Esophagus (tissue), 2 donors: Measurements from ENCODE around the gene OPRM1. TPM values are rescaled to one million over a fixed set of nuclear protein-coding genes. Genes with fewer than 3 reads are reported as not detected.
"Not testable (repeated sequence)": the region's sequence is repeated elsewhere in the genome, so short reads cannot be mapped to it uniquely, and the experiment has no call there.

ENCODE experiments used
- H3K27ac ChIP-seq, 2 donors: one replicate each; pipeline ENCODE4 v1.5.1; 2013; ENCODE audit warnings: low read depth in 2 of 2, mild to moderate bottlenecking in 2 of 2, inconsistent platforms in 1 of 2, low read length in 1 of 2, moderate library complexity in 1 of 2
- H3K27me3 ChIP-seq, 2 donors: one replicate each; pipeline ENCODE4 v1.6.1; 2013; ENCODE audit warnings: low read length in 2 of 2, control low read depth in 1 of 2, mild to moderate bottlenecking in 1 of 2; ENCODE audit not compliant: insufficient read depth in 2 of 2, control insufficient read depth in 1 of 2
- H3K36me3 ChIP-seq, 2 donors: one replicate each; pipeline ENCODE4 v1.6.1; 2013; ENCODE audit warnings: low read length in 1 of 2; ENCODE audit not compliant: control insufficient read depth in 2 of 2, insufficient read depth in 2 of 2
- H3K4me1 ChIP-seq, 2 donors: one replicate each; pipeline ENCODE4 v1.6.1; 2013; ENCODE audit warnings: low read length in 1 of 2; ENCODE audit not compliant: control insufficient read depth in 2 of 2, insufficient read depth in 2 of 2
- H3K4me3 ChIP-seq, 2 donors: one replicate each; pipeline ENCODE4 v1.5.1; 2013; ENCODE audit warnings: low read length in 2 of 2, mild to moderate bottlenecking in 2 of 2, low read depth in 1 of 2, moderate library complexity in 1 of 2
- H3K9me3 ChIP-seq, 2 donors: one replicate each; pipeline ENCODE4 v1.6.1; 2013; ENCODE audit warnings: mild to moderate bottlenecking in 2 of 2, low read depth in 1 of 2, low read length in 1 of 2, moderate library complexity in 1 of 2; ENCODE audit not compliant: control insufficient read depth in 2 of 2, insufficient read depth in 1 of 2
- WGBS, 2 donors: extraction: QIAGEN DNeasy Blood & Tissue Kit; methylation state at CpG; one replicate each; pipeline ENCODE4 v1.1.7; 2013; 5-methylcytosine and 5-hydroxymethylcytosine counted together
- polyA plus RNA-seq, 2 donors: library from polyadenylated mRNA; stranded (reverse); fragments of 200-250 nt; gene quantifications; one replicate each; pipeline ENCODE4 v1.2.3, GENCODE V29; 2013
- donor health status: healthy with polysubstance abuse.
- donor health status: Bipolar disorder and iron deficiency.

OPRM1 gene
- polyA plus RNA-seq, 2 donors: not detected

DNA sequence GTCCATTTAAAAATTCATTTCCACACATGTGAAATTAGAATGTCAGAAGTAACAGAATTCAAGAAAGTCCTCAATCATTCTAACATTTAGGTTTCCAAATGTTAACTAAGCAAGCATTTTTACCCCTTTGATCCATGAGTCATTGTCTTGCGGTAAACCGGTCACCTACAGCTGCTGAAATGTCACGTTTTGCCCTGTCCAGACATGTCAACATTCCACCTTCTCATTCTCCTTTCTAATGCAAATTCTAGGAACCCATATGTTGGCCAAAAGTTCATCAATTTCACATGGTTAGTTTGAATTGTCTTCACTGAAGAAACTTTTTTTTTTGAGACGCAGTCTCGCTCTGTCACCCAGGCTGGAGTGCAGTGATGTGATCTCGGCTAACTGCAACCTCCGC is 200.4 kb downstream of the OPRM1 start:
- Histone ChIP-seq H3K9me3 (no peaks in the 10 kb centered on the region), H3K36me3 (no peaks in the 10 kb centered on the region), H3K27me3 (no peaks in the 10 kb centered on the region), H3K4me3 (no peak overlapping the region), H3K4me1 (no peaks in the 10 kb centered on the region), H3K27ac (no peak overlapping the region)
- WGBS, 2 donors: 44 to 65% methylated on average over 7 of the region's 7 CpGs

DNA sequence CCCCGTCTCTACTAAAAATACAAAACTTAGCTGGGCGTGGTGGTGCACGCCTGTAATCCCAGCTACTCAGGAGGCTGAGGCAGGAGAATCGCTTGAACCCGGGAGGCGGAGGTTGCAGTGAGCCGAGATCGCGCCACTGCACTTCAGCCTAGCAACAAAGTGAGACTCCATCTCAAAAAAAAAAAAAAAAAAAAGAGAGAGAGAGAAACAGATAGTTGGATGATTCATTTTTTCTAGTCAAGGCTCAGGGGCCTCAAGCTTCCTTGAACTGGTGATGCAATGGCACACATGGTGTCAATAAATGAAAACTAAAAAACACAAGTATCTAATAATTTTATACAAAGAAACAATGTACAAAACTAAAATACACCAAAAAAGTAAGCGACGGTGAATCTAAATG is 202.0 kb downstream of the OPRM1 start:
- 87 to 90% methylated on average over 11 of the region's 11 CpGs for WGBS, 2 donors
- H3K27ac ChIP-seq, H3K27me3 ChIP-seq, H3K4me1 ChIP-seq, H3K36me3 ChIP-seq, H3K4me3 ChIP-seq, H3K9me3 ChIP-seq: not testable (repeated sequence)

- 92 to 93% methylated on average over 8 of the region's 8 CpGs for WGBS, 2 donors
- Histone ChIP-seq H3K36me3 (no peaks in the 10 kb centered on the region), H3K27ac (no peak overlapping the region), H3K9me3 (no peaks in the 10 kb centered on the region), H3K4me1 (no peaks in the 10 kb centered on the region), H3K27me3 (no peaks in the 10 kb centered on the region), H3K4me3 (no peak overlapping the region)
Observed at GRCh38 chr6:154241581-154241980, 202.5 kb downstream of the OPRM1 start.

DNA sequence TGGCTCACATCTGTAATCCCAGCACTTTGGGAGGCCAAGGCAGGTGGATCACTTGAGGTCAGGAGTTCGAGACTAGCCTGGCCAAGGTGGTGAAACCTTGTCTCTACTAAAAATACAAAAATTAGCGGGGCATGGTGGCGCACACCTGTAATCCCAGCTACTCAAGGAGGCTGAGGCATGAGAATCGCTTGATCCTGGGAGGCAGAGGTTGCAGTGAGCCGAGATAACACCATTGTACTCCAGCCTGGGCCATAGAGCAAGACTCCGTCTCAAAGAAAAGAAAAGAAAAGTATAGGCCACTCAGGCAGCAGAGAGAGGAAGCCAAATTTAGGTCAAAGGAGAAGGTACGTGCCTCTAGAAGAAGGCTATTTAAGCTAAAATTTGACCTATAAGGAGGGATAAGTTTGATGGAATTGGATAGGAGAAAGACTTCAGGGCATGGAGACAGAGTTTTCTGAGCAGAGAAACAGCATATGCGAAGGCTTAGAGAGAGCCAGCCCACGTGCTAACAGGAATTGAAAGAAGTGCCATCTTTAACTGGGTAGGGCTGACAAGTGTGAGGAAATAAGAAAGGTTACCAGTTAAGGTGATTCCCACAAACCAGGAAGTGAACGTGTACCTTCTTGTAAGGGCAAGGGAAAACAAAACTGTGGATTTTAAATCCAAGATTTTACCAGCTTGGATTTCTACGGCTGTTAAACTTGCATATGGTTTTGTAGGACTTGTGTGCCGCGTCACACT is 203.7 kb downstream of the OPRM1 start:
- H3K9me3 ChIP-seq: no peaks in the 10 kb centered on the region
- H3K27me3 ChIP-seq: no peaks in the 10 kb centered on the region
- H3K4me1 ChIP-seq: no peaks in the 10 kb centered on the region
- 81 to 83% methylated on average over 13 of the region's 13 CpGs for WGBS, 2 donors
- H3K27ac ChIP-seq: no peak overlapping the region
- no peak overlapping the region for H3K4me3 ChIP-seq
- no peaks in the 10 kb centered on the region for H3K36me3 ChIP-seq

- Histone ChIP-seq H3K4me1 (no peaks in the 10 kb centered on the region), H3K27me3 (no peaks in the 10 kb centered on the region), H3K36me3 (no peaks in the 10 kb centered on the region), H3K9me3 (no peaks in the 10 kb centered on the region), H3K4me3 (no peak overlapping the region), H3K27ac (peak overlapping the region; percentile 36 to 68)
- WGBS, 2 donors: 46 to 56% methylated on average over 6 of the region's 6 CpGs
Observed at GRCh38 chr6:154243793-154244750, 205.0 kb downstream of the OPRM1 start.

- Histone ChIP-seq H3K27ac (peak overlapping the region in 1 of 2 donors; percentile 11), H3K36me3 (no peaks in the 10 kb centered on the region), H3K4me3 (peak overlapping the region in 1 of 2 donors; percentile 52), H3K4me1 (no peaks in the 10 kb centered on the region), H3K27me3 (no peaks in the 10 kb centered on the region), H3K9me3 (no peaks in the 10 kb centered on the region)
- 42 to 57% methylated on average over 5 of the region's 5 CpGs for WGBS, 2 donors
Observed at GRCh38 chr6:154245506-154245905, 206.5 kb downstream of the OPRM1 start.

GRCh38 chr6:154246723-154247118 is 207.7 kb downstream of the OPRM1 start:
- peak overlapping the region in 1 of 2 donors; percentile 26 for H3K27ac ChIP-seq
- peak overlapping the region in 1 of 2 donors; percentile 52 for H3K4me3 ChIP-seq
- 53 to 55% methylated on average over 7 of the region's 7 CpGs for WGBS, 2 donors
- no peaks in the 10 kb centered on the region for H3K27me3 ChIP-seq
- H3K36me3 ChIP-seq: no peaks in the 10 kb centered on the region
- H3K4me1 ChIP-seq: no peaks in the 10 kb centered on the region
- no peaks in the 10 kb centered on the region for H3K9me3 ChIP-seq

DNA sequence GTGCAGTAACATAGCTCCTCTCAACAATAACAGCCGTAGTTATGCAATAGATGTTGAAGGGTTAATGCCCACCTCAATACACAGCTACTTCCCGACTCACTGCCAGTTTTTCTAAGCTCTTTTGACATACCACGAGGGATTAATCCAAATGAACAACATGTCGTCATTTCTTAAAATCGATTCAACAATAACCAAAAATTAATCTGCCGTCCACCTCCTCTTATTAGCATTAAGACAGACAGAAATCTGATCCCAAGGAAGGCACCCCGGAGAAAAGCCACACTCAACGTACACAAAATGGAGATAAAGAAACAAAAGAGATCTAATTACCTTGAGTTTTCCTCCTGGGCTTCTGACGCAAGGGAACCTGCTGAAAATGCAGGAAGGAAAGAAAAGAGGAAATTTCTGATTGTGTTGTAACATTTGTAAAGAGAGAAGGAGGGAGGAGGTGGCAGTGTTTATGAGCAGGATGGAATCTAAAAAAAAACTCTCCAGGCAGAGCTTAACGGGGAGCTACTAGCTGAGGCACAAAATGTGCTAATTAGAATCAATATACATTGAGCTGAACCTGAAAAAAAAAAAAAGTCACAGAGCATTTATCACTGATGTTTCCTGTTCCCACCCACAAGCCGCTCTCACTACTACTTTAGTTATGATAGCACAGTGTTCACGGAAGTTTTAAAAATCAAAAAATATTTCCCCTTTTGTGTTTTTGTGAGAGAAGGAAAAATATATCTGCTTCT is 208.2 kb downstream of the OPRM1 start:
- H3K36me3 ChIP-seq: no peaks in the 10 kb centered on the region
- WGBS, 2 donors: 22 to 24% methylated on average over 12 of the region's 12 CpGs
- H3K27ac ChIP-seq: peak overlapping the region; percentile 27 to 42
- peak overlapping the region in 1 of 2 donors; percentile 52 for H3K4me3 ChIP-seq
- H3K9me3 ChIP-seq: no peaks in the 10 kb centered on the region
- no peaks in the 10 kb centered on the region for H3K27me3 ChIP-seq
- H3K4me1 ChIP-seq: no peaks in the 10 kb centered on the region

GRCh38 chr6:154249499-154250298 is 210.7 kb downstream of the OPRM1 start:
- H3K27ac ChIP-seq: peak overlapping the region in 1 of 2 donors; percentile 56
- WGBS, 2 donors: 72 to 74% methylated on average over 8 of the region's 8 CpGs

More at GRCh38 chr6:154249499-154250298, 210.7 kb downstream of the OPRM1 start:
- H3K9me3 ChIP-seq: no peaks in the 10 kb centered on the region
- no peak overlapping the region for H3K4me3 ChIP-seq
- no peaks in the 10 kb centered on the region for H3K27me3 ChIP-seq
- no peaks in the 10 kb centered on the region for H3K4me1 ChIP-seq
- no peaks in the 10 kb centered on the region for H3K36me3 ChIP-seq
